Measurements from ENCODE around the gene BICRAL. TPM values are rescaled to one million over a fixed set of nuclear protein-coding genes. Genes with fewer than 3 reads are reported as not detected.
"Not testable (repeated sequence)": the region's sequence is repeated elsewhere in the genome, so short reads cannot be mapped to it uniquely, and the experiment has no call there.

The BICRAL gene
- total RNA-seq, 1 experiment from 2014 or later: 4.0 TPM

DNA sequence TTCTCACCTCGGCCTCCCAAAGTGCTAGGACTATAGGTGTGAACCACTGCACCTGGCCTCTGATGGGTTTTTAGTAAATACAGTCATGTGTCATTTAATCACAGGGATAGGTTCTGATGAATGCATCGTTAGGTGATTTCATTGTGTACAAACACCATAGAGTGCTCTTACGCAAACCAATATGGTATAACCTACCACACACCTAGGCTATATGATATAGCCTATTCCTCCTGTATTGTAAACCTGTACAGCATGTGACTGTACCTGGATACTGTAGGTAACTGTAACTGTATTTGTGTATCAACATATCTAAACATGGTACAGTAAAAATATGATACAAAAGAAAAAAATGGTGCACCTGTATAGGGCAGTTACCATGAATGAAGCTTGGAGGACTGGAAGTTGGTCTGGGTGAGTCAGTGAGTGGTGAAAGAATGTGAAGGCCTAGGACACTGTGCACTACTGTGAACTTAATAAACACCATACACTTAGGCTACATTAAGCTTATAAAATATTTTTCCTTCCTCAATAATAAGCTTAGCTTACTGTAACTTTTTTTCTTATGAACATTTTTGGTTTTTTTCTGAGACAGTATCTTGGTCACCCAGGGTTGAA lies 10.0 kb downstream of the BICRAL start:
- Histone ChIP-seq H3K27me3 (replicated peaks) (no peaks in the 10 kb centered on the region), H3K4me1 (replicated peaks) (no peaks in the 10 kb centered on the region), H3K9me3 (replicated peaks) (no peaks in the 10 kb centered on the region), H3K4me3 (no peak overlapping the region), H3K36me3 (peaks cover 9% of the 10 kb centered on the region; the same call in 1 of the 2 replicates), H3K27ac (no peak overlapping the region)
- DNase-seq (ENCODE audit: low read depth in 1 of 2, low spot score in 2 of 2): no peak

DNA sequence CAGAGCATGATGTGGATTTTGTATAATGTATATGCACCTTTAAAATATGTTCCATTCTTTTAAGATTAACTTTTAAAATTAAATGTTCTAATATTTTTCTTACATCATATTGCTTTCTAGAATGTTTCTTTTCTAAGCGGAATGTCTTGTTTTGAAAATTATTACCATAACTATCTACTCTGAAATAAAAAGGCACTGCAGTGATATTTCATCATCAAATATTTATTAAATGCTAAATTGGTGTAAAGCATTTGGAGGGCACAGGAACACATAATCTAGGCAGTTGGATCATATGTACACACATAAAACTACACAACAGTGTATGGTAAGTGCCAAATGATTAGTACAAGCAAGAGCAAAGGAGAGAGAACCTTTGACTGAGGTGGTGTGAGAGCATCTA lies 13.8 kb downstream of the BICRAL start:
- H3K4me3 ChIP-seq: no peak overlapping the region

DNA sequence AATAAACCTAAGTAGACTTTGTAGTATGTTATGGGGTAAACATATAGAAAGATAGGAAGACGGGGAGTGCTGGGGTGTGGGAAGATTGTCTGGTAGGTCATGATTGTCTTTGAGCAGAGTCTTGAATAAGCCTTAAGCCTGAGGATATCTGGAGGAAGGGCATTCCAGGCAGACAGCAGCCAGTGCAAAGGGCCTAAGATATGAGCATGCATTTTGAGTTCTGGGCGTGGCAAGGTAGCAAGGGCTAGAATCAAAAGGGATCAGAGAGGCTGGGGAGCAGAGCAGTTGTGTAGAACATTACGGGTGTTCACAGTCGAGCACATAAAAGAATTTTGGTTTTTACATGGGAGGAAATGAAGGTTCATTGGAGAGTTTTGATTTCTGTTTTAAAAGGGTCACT lies 14.3 kb downstream of the BICRAL start:
- no peak for DNase-seq (ENCODE audit: low read depth in 1 of 2, low spot score in 2 of 2)
- H3K9me3 ChIP-seq (replicated peaks): no peaks in the 10 kb centered on the region
- H3K4me1 ChIP-seq (replicated peaks): peaks cover 15% of the 10 kb centered on the region
- H3K4me3 ChIP-seq: no peak overlapping the region
- H3K36me3 ChIP-seq: no peaks in the 10 kb centered on the region
- H3K27me3 ChIP-seq (replicated peaks): no peaks in the 10 kb centered on the region
- H3K27ac ChIP-seq: no peak overlapping the region

More for the DNA sequence above, 13.8 kb downstream of the BICRAL start:
- no peaks in the 10 kb centered on the region; the same call in 1 of the 2 replicates for H3K36me3 ChIP-seq
- peaks cover 10% of the 10 kb centered on the region for H3K4me1 ChIP-seq (replicated peaks)
- DNase-seq (ENCODE audit: low read depth in 1 of 2, low spot score in 2 of 2): no peak
- no peak overlapping the region for H3K27ac ChIP-seq
- H3K9me3 ChIP-seq (replicated peaks): no peaks in the 10 kb centered on the region
- H3K27me3 ChIP-seq (replicated peaks): no peaks in the 10 kb centered on the region

DNA sequence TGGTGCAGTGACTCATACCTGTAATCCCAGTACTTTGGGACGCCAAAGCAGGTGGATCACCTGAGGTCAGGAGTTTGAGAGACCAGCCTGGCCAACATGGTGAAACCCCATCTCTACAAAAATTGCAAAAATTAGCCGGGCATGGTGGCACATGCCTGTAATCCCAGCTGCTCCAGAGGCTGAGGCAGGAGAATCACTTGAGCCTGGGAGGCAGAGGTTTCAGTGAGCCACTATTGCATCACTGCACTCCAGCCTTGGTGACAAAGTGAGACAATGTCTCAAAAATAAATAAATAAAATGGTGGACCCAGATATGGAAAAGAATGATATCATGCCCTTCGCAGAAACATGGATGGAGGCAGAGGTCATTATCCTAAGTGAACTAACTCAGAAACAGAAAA lies 15.8 kb downstream of the BICRAL start:
- H3K4me1 ChIP-seq (replicated peaks): peaks cover 18% of the 10 kb centered on the region
- not testable (repeated sequence) for H3K4me3 ChIP-seq; H3K27ac ChIP-seq; H3K36me3 ChIP-seq; H3K9me3 ChIP-seq (replicated peaks); H3K27me3 ChIP-seq (replicated peaks); DNase-seq (ENCODE audit: low read depth in 1 of 2, low spot score in 2 of 2)

DNA sequence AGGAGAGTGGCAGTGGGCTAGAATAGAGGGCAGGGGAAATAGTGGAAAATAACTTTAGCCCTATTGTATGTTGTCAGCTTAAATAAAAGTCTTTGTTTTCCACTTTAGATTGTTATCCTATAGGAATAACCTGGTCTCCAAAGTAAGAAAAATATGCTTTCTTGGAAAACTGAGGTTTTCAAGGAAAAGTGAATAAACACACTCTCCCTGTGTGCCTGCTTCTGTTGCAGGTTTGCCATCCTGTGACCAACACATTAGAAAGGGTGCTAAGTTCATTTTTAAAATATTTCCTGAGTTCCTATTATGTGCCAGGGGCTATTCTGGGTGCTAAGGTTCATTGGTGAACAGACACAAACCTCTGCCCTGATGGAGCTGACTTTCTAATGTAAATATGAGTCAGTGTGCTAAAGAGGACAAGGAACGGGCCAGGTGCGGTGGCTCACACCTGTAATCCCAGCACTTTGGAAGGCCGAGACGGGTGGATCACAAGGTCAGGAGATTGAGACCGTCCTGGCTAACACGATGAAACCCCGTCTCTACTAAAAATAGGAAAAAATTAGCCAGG lies 23.5 kb downstream of the BICRAL start:
- no peaks in the 10 kb centered on the region for H3K27me3 ChIP-seq (replicated peaks)
- no peak for DNase-seq (ENCODE audit: low read depth in 1 of 2, low spot score in 2 of 2)
- no peaks in the 10 kb centered on the region for H3K9me3 ChIP-seq (replicated peaks)
- no peak overlapping the region for H3K27ac ChIP-seq
- H3K4me3 ChIP-seq: no peak overlapping the region
- peaks cover 12% of the 10 kb centered on the region for H3K4me1 ChIP-seq (replicated peaks)
- no peaks in the 10 kb centered on the region for H3K36me3 ChIP-seq

DNA sequence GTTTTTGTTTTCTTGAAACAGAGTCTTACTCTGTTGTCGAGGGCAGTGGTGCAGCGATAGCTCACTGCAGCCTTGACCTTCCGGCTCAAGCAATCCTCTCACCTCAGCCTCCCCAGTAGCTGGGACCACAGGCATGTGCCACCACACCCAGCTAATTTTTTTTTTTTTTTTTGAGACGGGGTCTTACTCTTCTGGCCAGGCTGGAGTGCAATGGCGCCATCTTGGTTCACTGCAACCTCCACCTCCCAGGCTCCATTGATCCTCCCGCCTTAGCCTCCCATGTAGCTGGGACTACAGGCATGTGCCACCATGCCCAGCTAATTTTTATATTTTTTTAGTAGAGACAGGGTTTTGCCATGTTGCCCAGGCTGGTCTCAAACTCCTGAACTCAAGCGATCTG lies 24.5 kb downstream of the BICRAL start:
- H3K36me3 ChIP-seq; DNase-seq (ENCODE audit: low read depth in 1 of 2, low spot score in 2 of 2); H3K4me1 ChIP-seq (replicated peaks); H3K27ac ChIP-seq; H3K4me3 ChIP-seq; H3K27me3 ChIP-seq (replicated peaks); H3K9me3 ChIP-seq (replicated peaks): not testable (repeated sequence)

DNA sequence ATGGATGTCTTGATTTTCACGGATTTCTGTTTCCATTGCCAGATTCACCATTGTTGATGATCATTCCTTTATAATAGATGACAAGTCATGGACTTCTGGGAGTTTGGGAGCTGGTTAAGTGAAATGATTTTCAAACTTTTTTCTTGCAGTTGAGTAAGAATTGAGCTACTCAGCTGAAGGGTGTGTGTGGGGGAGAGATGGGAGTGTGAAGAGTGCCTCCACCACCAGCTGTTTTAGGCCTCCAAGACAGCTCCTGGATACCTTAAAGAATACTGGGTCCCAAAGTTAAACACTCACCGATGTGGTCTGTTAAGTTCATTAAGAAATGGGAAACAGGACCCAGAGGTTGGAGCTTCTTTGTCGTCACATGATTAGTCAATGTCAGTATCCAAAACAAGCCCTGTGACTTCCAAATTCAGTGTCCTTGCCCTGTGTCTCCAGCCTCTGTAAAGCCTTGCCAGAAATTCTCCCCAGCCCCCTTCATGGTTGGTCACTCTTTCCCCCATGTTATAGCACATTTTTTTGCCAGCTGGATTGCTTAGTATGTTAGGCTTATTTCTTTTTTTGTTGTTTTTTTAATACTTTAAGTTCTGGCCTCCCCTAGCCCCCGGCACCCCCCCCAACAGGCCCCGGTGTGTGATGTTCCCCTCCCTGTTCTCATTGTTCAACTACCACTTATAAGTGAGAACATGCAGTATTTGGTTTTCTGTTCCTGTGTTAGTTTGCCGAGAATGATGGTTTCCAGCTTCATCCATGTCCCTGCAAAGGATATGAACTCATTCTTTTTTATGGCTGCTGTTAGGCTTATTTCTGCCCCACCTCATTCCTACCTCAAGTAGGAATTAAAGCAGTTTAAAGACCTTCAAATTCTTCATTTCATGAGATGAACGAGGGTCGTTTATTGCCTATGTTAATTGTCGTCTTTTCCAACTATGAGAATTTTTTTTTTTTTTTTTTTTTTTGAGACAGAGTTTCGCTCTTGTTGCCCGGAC lies 26.9 kb downstream of the BICRAL start:
- Histone ChIP-seq H3K27me3 (replicated peaks) (no peaks in the 10 kb centered on the region), H3K9me3 (replicated peaks) (no peaks in the 10 kb centered on the region), H3K36me3 (no peaks in the 10 kb centered on the region), H3K4me1 (replicated peaks) (peaks cover 5% of the 10 kb centered on the region; the same call in 1 of the 2 replicates), H3K4me3 (no peak overlapping the region), H3K27ac (no peak overlapping the region)
- no peak for DNase-seq (ENCODE audit: low read depth in 1 of 2, low spot score in 2 of 2)

DNA sequence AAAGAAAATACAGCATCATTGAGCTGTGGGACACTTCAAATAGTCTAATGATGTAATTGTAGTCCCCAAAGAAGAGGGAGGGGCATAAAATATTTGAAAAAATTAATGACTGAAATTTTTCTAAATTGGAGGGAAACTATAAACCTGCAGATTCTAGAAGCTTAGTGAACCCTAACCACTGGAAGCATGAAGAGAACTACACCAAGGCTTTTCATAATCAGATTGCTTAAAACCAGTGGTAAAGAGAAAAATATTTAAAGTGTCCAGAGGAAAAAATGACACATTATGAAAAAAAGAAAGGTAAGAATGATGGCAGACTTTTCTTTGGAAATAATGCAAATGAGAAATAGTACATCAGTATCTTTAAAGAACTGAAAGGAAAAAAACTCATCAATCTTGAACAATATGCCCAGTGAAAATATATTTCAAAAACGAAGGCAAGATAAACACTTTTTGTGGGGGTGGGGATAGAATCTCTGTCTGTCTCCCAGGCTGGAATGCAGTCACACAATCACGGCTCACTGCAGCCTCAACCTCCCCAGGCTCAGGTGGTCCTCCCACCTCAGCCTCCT lies 31.3 kb downstream of the BICRAL start:
- Histone ChIP-seq H3K27me3 (replicated peaks) (no peaks in the 10 kb centered on the region), H3K36me3 (no peaks in the 10 kb centered on the region), H3K4me3 (no peak overlapping the region), H3K9me3 (replicated peaks) (no peaks in the 10 kb centered on the region), H3K4me1 (replicated peaks) (peaks cover 5% of the 10 kb centered on the region; the same call in 1 of the 2 replicates), H3K27ac (no peak overlapping the region)
- no peak for DNase-seq (ENCODE audit: low read depth in 1 of 2, low spot score in 2 of 2)

DNA sequence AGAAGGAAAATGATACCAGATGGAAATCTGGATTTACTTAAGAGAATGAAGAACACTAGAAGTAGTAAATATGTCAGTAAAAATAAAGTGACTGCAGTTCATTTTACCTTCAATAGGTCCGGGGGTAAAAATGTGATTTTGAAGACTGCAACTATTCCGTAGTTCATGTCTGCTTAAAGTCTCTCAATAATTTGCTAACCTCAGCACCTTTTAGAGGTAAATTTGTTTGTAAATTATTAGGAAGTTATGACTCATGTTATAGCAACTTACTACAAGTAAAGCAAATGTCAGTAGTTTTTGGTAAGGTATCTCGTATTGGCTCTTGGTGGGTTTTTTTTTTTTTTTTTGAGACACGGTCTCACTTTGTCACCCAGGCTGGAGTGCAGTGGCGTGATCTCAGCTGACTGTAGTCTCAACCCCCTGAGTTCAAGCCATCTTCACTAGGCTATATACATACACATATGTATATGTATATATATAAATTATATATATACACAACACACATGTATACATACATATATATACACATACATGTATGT lies 32.1 kb downstream of the BICRAL start:
- Histone ChIP-seq H3K9me3 (replicated peaks) (no peaks in the 10 kb centered on the region), H3K4me1 (replicated peaks) (peaks cover 5% of the 10 kb centered on the region; the same call in 1 of the 2 replicates), H3K27ac (no peak overlapping the region), H3K4me3 (no peak overlapping the region), H3K27me3 (replicated peaks) (no peaks in the 10 kb centered on the region), H3K36me3 (no peaks in the 10 kb centered on the region)
- no peak for DNase-seq (ENCODE audit: low read depth in 1 of 2, low spot score in 2 of 2)

DNA sequence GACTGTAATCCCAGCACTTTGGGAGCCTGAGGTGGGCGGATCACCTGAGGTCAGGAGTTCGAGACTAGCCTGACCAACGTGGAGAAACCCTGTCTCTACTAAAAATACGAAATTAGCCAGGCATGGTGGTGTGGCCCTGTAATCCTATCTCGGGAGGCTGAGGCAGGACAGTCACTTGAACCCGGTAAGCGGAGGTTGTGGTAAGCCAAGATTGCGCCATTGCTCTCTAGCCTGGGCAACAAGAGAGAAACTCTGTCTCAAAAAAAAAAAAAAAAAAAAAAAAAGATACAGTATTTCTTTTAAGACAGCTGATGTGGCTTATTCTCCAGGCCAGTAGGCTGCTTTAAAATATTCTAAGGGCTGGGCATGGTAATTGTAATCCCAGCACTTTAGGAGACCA lies 33.9 kb downstream of the BICRAL start:
- H3K36me3 ChIP-seq; DNase-seq (ENCODE audit: low read depth in 1 of 2, low spot score in 2 of 2); H3K4me3 ChIP-seq; H3K4me1 ChIP-seq (replicated peaks); H3K27me3 ChIP-seq (replicated peaks); H3K27ac ChIP-seq; H3K9me3 ChIP-seq (replicated peaks): not testable (repeated sequence)

DNA sequence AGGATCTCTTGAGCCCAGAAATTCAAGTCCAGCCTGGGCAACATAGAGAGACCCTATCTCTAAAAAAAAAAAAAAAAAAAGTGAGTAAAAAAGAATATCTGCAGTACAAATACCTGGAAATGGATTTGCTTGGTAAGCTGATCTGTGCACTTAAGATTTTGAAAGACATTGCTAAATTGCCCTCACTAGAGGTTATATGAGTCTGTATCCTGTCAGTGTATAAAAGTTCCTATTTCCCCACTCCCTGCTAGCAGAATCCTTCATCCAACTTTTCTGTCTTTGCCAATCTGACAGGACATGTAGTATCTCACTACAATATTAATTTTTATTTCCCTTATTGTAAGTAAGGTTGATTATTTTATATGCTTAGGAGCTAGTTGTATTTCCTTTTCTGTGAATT lies 36.1 kb downstream of the BICRAL start:
- Histone ChIP-seq H3K9me3 (replicated peaks) (no peaks in the 10 kb centered on the region), H3K27ac (no peak overlapping the region), H3K27me3 (replicated peaks) (no peaks in the 10 kb centered on the region), H3K4me3 (no peak overlapping the region), H3K4me1 (replicated peaks) (no peaks in the 10 kb centered on the region), H3K36me3 (no peaks in the 10 kb centered on the region)
- DNase-seq (ENCODE audit: low read depth in 1 of 2, low spot score in 2 of 2): no peak

DNA sequence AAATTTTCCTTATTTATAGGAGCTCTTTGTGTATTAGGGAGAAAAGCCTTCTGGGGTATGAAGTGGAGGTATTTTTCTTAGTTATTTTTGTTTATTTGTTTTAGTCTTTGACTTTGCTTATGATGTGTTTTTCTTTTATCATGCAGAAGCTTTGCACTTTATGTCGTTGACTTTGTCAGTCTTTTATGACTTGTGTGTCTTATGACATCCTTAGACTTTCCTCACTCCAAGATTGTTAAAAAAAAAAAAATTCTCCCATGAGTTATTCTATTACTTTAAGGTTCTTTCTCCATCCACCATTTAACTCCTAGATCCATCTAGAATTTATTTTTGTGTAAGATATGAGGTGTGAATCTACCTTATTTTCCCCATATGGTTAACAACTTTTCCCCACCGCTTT lies 36.6 kb downstream of the BICRAL start:
- Histone ChIP-seq H3K4me3 (no peak overlapping the region), H3K36me3 (no peaks in the 10 kb centered on the region), H3K27me3 (replicated peaks) (no peaks in the 10 kb centered on the region), H3K9me3 (replicated peaks) (no peaks in the 10 kb centered on the region), H3K27ac (no peak overlapping the region), H3K4me1 (replicated peaks) (no peaks in the 10 kb centered on the region)
- DNase-seq (ENCODE audit: low read depth in 1 of 2, low spot score in 2 of 2): no peak

DNA sequence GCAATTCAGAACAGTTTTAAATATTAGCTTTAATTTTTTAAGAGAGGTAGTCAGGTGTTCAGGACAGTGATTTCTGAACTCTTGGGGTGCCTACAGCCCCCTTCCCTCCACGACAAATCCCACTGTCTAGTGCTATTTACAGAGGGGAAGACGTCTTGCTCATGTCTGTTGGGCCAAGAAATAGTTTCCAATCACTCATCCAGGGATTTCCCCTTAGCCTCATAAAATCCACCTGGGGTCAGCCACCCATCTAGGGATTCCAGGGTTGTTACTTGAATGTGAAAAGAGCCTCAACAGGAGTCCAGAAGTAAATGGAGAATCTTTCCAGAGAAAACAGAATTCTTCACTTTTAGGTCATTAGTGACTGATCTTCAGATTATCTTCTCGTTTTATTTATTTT lies 37.0 kb downstream of the BICRAL start:
- Histone ChIP-seq H3K27ac (no peak overlapping the region), H3K4me3 (no peak overlapping the region), H3K27me3 (replicated peaks) (no peaks in the 10 kb centered on the region), H3K4me1 (replicated peaks) (no peaks in the 10 kb centered on the region), H3K9me3 (replicated peaks) (no peaks in the 10 kb centered on the region), H3K36me3 (no peaks in the 10 kb centered on the region)
- no peak for DNase-seq (ENCODE audit: low read depth in 1 of 2, low spot score in 2 of 2)

All from SJSA1 (cell line).